GM12878 (cell line): ENCODE measurements around the gene SERPINB10. TPM values are rescaled to one million over a fixed set of nuclear protein-coding genes. Genes with fewer than 3 reads are reported as not detected.
A peak's percentile ranks its signal among the peaks of the same experiment; 100 is the strongest.

Source experiments
- ATF2 ChIP-seq: IDR thresholded peaks from 2 replicates; pipeline ENCODE4 v1.6.1; 2012; ENCODE audit warnings: low read length, inconsistent platforms
- ATF7 ChIP-seq: fragments of 450-650 bp; IDR thresholded peaks from 2 replicates; pipeline ENCODE4 v1.6.1; 2016; ENCODE audit warnings: low read depth, mild to moderate bottlenecking
- BACH1 ChIP-seq: fragments of 450-650 bp; IDR thresholded peaks from 2 replicates; pipeline ENCODE4 v1.6.1; 2017; ENCODE audit warnings: mild to moderate bottlenecking, borderline replicate concordance
- EP300 ChIP-seq, 2 experiments: fragments of 150-350 bp in 1 of 2; IDR thresholded peaks; 2 replicates each; pipeline ENCODE4 v1.6.1; 2011 to 2012; ENCODE audit warnings: low read depth in 2 of 2, low read length in 2 of 2, borderline replicate concordance in 1 of 2, improper control_type of control experiment in 1 of 2, inconsistent platforms in 1 of 2; ENCODE audit not compliant: control insufficient read depth in 1 of 2
- JUNB ChIP-seq: IDR thresholded peaks from 2 replicates; pipeline ENCODE4 v1.6.1; 2016; ENCODE audit warnings: antibody characterized with exemption, mild to moderate bottlenecking
- MEF2A ChIP-seq: IDR thresholded peaks from 2 replicates; pipeline ENCODE4 v1.6.1; 2011; ENCODE audit warnings: low read depth, mild to moderate bottlenecking, low read length, moderate library complexity; ENCODE audit not compliant: insufficient read depth
- MTA2 ChIP-seq: fragments of 450-650 bp; IDR thresholded peaks from 2 replicates; pipeline ENCODE4 v1.6.1; 2016; ENCODE audit warnings: low read depth, mild to moderate bottlenecking, moderate library complexity
- PBX3 ChIP-seq: IDR thresholded peaks from 2 replicates; pipeline ENCODE4 v1.6.1; 2011; ENCODE audit warnings: mild to moderate bottlenecking, low read depth, low read length, moderate library complexity; ENCODE audit not compliant: insufficient replicate concordance
- POLR2AphosphoS5 ChIP-seq: IDR thresholded peaks from 2 replicates; pipeline ENCODE4 v1.6.1; 2011; ENCODE audit warnings: mild to moderate bottlenecking, low read length, inconsistent platforms
- RAD21 ChIP-seq: IDR thresholded peaks from 2 replicates; pipeline ENCODE4 v1.6.1; 2011; ENCODE audit warnings: mild to moderate bottlenecking, low read depth, low read length, moderate library complexity; ENCODE audit not compliant: insufficient read depth
- RAD51 ChIP-seq: fragments of 450-650 bp; IDR thresholded peaks from 2 replicates; pipeline ENCODE4 v1.6.1; 2016; ENCODE audit warnings: moderate library complexity, mild to moderate bottlenecking, inconsistent platforms
- RELA ChIP-seq: fragments of 450-650 bp; IDR thresholded peaks from 2 replicates; pipeline ENCODE4 v1.8.0; 2014; ENCODE audit warnings: borderline replicate concordance; ENCODE audit not compliant: partially characterized antibody
- SREBF1 ChIP-seq: IDR thresholded peaks from 2 replicates; pipeline ENCODE4 v1.6.1; 2012; ENCODE audit warnings: mild to moderate bottlenecking, low read length
- SREBF2 ChIP-seq: IDR thresholded peaks from 2 replicates; pipeline ENCODE4 v1.6.1; 2012; ENCODE audit warnings: mild to moderate bottlenecking, low read length
- SUPT20H ChIP-seq: IDR thresholded peaks from 2 replicates; pipeline ENCODE4 v1.6.1; 2011; ENCODE audit warnings: low read depth, mild to moderate bottlenecking, low read length, moderate library complexity, borderline replicate concordance; ENCODE audit not compliant: control insufficient read depth
- TCF3 ChIP-seq: IDR thresholded peaks from 2 replicates; pipeline ENCODE4 v1.6.1; 2012; ENCODE audit warnings: low read depth, mild to moderate bottlenecking, low read length, borderline replicate concordance; ENCODE audit not compliant: insufficient read depth
- ZBED1 ChIP-seq: IDR thresholded peaks from 2 replicates; pipeline ENCODE4 v1.6.1; 2016; ENCODE audit warnings: borderline replicate concordance
- ZNF217 ChIP-seq: fragments of 450-650 bp; IDR thresholded peaks from 2 replicates; pipeline ENCODE4 v1.6.1; 2017; ENCODE audit warnings: antibody characterized with exemption, mild to moderate bottlenecking
- ZNF384 ChIP-seq: IDR thresholded peaks from 2 replicates; pipeline ENCODE4 v1.6.1; 2012; ENCODE audit warnings: low read depth, mild to moderate bottlenecking, low read length, improper control_type of control experiment, borderline replicate concordance
- polyA plus RNA-seq, 11 experiments: library from polyadenylated mRNA; depleted of rRNA in 4 of 11; unstranded in 6 of 11; stranded (reverse) in 5 of 11; fragments of >200 nt; fragmentation: Nextera tagmentation in 4 of 11; fragmentation: Illumina TruSeq in 1 of 11; extraction: Ambion mirVana in 4 of 11; extraction: Trizol in 1 of 11; gene quantifications; 1 replicate in 1 of 11; 2 replicates in 10 of 11; pipeline versions ENCODE4 v1.2.1 to v1.2.3, GENCODE V29; 2011 to 2016; ENCODE audit warnings: inconsistent platforms in 2 of 11, missing spikeins in 2 of 11, low read depth in 1 of 11
- total RNA-seq, 4 experiments: library from RNA; depleted of rRNA in 3 of 4; stranded (reverse); fragments of >200 nt in 3 of 4; fragmentation: Illumina TruSeq in 1 of 4; extraction: Trizol in 1 of 4; gene quantifications; 2 replicates each; pipeline versions ENCODE4 v1.2.1 to v1.2.3, GENCODE V29; 2013 to 2021
- TF ChIP-seq, protein P1 (sequence below): fragments of 450-650 bp; conservative IDR thresholded peaks from 2 replicates; pipeline ENCODE4 v1.6.1; 2017; ENCODE audit warnings: mild to moderate bottlenecking, moderate library complexity
- TF ChIP-seq, protein P2 (sequence below): fragments of 450-650 bp; IDR thresholded peaks from 2 replicates; pipeline ENCODE4 v1.6.1; 2016; ENCODE audit warnings: mild to moderate bottlenecking
- TF ChIP-seq, protein P3 (sequence below): fragments of 450-650 bp; formaldehyde crosslinking; IDR thresholded peaks from 2 replicates; pipeline ENCODE4 v1.4.0; 2020; ENCODE audit warnings: mild to moderate bottlenecking, moderate library complexity

SERPINB10 gene
- total and polyA plus RNA-seq, 10 of the 15 experiments (the other 5 are each of a cell fraction or from before 2014, with no cell fraction given), result 12.0 to 83.5 (median 24.1) TPM

DNA sequence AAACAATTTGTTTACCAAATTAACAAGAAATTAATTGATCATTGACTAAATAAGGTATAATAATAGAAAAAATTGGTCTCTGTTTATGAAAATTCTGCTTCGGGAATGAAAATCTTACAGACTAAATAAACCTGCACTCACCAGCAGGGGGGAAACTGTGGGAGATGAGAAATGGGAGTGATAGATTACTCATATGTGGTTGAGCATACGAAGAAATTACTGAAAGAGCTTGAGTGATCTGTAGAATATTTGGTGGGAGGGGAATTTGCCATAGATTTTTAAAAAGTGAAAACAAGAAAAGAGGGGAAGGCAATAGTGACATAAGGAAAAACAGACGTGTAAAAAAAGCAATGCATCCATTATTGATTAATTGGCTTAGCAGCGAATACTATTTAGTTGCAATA is 43.5 kb downstream of the SERPINB10 start (continued):
- TF ChIP-seq, protein P1, sequence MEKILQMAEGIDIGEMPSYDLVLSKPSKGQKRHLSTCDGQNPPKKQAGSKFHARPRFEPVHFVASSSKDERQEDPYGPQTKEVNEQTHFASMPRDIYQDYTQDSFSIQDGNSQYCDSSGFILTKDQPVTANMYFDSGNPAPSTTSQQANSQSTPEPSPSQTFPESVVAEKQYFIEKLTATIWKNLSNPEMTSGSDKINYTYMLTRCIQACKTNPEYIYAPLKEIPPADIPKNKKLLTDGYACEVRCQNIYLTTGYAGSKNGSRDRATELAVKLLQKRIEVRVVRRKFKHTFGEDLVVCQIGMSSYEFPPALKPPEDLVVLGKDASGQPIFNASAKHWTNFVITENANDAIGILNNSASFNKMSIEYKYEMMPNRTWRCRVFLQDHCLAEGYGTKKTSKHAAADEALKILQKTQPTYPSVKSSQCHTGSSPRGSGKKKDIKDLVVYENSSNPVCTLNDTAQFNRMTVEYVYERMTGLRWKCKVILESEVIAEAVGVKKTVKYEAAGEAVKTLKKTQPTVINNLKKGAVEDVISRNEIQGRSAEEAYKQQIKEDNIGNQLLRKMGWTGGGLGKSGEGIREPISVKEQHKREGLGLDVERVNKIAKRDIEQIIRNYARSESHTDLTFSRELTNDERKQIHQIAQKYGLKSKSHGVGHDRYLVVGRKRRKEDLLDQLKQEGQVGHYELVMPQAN, result 0 out of 2 replicates have a peak, but pooled peaks have one; percentile 16
- TF ChIP-seq, protein P2, sequence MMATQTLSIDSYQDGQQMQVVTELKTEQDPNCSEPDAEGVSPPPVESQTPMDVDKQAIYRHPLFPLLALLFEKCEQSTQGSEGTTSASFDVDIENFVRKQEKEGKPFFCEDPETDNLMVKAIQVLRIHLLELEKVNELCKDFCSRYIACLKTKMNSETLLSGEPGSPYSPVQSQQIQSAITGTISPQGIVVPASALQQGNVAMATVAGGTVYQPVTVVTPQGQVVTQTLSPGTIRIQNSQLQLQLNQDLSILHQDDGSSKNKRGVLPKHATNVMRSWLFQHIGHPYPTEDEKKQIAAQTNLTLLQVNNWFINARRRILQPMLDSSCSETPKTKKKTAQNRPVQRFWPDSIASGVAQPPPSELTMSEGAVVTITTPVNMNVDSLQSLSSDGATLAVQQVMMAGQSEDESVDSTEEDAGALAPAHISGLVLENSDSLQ, result peak; percentile 77
- no peak for TF ChIP-seq SREBF1
- peak; percentile 84 for TF ChIP-seq ATF2
- 0 out of 2 replicates have a peak, but pooled peaks have one; percentile 24 for TF ChIP-seq MEF2A
- TF ChIP-seq PBX3, result no peak
- TF ChIP-seq ZNF384, result no peak
- TF ChIP-seq JUNB, result peak; percentile 92
- TF ChIP-seq ZBED1, result no peak
- peak; percentile 78 for TF ChIP-seq MTA2
- TF ChIP-seq ATF7, result peak; percentile 80
- no peak for TF ChIP-seq RAD51
- TF ChIP-seq BACH1, result no peak
- 0 out of 2 replicates have a peak, but pooled peaks have one; percentile 13 for TF ChIP-seq RAD21
- no peak for TF ChIP-seq RELA
- TF ChIP-seq EP300 (IDR thresholded peaks at IDR 0.05; ENCODE audit: borderline replicate concordance in 1 of 2, control insufficient read depth in 1 of 2, low read depth in 2 of 2, low read length in 2 of 2), result peak in 1 of 2 experiments; percentile 45; a peak in 1 of 4 replicates
- TF ChIP-seq, protein P3, sequence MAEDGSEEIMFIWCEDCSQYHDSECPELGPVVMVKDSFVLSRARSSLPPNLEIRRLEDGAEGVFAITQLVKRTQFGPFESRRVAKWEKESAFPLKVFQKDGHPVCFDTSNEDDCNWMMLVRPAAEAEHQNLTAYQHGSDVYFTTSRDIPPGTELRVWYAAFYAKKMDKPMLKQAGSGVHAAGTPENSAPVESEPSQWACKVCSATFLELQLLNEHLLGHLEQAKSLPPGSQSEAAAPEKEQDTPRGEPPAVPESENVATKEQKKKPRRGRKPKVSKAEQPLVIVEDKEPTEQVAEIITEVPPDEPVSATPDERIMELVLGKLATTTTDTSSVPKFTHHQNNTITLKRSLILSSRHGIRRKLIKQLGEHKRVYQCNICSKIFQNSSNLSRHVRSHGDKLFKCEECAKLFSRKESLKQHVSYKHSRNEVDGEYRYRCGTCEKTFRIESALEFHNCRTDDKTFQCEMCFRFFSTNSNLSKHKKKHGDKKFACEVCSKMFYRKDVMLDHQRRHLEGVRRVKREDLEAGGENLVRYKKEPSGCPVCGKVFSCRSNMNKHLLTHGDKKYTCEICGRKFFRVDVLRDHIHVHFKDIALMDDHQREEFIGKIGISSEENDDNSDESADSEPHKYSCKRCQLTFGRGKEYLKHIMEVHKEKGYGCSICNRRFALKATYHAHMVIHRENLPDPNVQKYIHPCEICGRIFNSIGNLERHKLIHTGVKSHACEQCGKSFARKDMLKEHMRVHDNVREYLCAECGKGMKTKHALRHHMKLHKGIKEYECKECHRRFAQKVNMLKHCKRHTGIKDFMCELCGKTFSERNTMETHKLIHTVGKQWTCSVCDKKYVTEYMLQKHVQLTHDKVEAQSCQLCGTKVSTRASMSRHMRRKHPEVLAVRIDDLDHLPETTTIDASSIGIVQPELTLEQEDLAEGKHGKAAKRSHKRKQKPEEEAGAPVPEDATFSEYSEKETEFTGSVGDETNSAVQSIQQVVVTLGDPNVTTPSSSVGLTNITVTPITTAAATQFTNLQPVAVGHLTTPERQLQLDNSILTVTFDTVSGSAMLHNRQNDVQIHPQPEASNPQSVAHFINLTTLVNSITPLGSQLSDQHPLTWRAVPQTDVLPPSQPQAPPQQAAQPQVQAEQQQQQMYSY, result no peak
- no peak for TF ChIP-seq ZNF217
- TF ChIP-seq SUPT20H, result no peak
- no peak for TF ChIP-seq TCF3
- no peak for TF ChIP-seq SREBF2
- TF ChIP-seq POLR2AphosphoS5, result no peak
